ENCODE results near the gene PSMD14. TPM values are rescaled to one million over a fixed set of nuclear protein-coding genes. Genes with fewer than 3 reads are reported as not detected.

PSMD14 gene
- total and polyA plus RNA-seq, 2 experiments from 2014 or later, result 70.2 to 71.0 TPM

DNA sequence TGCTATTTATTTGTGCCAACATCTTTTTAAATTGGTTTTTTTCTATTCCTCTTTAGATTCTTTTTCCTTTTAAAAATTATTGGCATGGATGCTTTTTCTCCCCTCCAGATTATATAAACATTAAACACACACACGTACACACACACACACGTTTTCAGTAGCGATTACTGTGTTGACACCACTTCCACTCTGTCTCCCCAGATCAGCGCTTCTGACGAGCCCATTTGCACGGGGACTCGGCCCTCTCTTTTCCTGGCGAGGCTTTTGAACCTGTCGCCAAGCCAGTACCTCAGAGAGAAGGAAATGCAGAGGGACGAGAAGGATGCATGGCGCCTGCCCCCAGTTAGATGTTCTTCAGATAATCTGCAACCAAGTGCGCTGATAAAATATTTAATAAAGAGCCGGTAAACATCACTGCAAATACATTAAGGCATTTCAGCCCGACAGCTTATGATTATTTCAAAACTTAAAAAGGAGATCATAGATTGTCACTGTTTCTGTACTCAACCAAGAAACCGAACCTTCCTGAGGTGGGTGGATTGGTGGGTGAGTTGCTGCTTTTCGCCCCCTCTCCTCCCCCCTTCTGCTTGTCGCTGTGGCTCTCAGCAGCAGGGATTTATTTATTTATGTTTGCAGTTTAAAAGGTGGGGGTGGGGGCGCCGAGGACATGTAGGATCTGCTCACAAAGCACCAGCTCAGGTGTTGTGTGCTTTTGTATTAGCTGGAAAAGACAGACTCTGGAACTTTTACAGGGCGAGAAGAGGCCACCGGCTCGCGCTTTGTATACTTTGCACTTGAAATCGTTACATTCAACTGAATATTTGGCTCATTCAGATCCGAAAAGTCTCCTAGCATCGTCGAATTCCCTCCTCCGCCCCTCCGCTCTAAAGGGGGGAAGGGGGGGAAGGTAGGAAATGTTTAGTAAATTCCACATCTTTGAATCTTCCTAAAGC, 107.1 kb downstream of the PSMD14 start:
- Histone ChIP-seq H3K27ac (no peak overlapping the region), H3K4me2 (peak overlapping the region; percentile 94), H4K20me1 (ENCODE audit: insufficient read depth, poor library complexity, severe bottlenecking) (no peaks in the 10 kb centered on the region), H3K4me3 (peak overlapping the region; percentile 35), H3K9me2 (replicated peaks; ENCODE audit: insufficient read depth) (no peaks in the 10 kb centered on the region), H3K4me1 (ENCODE audit: insufficient read depth) (peaks cover 18% of the 10 kb centered on the region), H3K79me2 (no peaks in the 10 kb centered on the region), H2AFZ (peak overlapping the region; percentile 13), H3K27me3 (peaks cover 78% of the 10 kb centered on the region), H3K36me3 (replicated peaks; ENCODE audit: insufficient read depth, low read depth) (no peaks in the 10 kb centered on the region), H3K9me3 (ENCODE audit: low read depth) (no peaks in the 10 kb centered on the region)
- TF ChIP-seq EZH2phosphoT487 (IDR thresholded peaks at IDR 0.05; ENCODE audit: low read depth, severe bottlenecking, unreplicated experiment) (peak; percentile 21), CTCF (IDR thresholded peaks at IDR 0.05; ENCODE audit: poor library complexity) (no peak), EZH2 (IDR thresholded peaks at IDR 0.05; ENCODE audit: borderline replicate concordance) (peak; percentile 81)
- 4% methylated on average over 29 of the region's 29 CpGs for WGBS (ENCODE audit: low lambda C conversion rate, missing lambda C conversion rate)
- no peak for DNase-seq (ENCODE audit: low spot score)

DNA sequence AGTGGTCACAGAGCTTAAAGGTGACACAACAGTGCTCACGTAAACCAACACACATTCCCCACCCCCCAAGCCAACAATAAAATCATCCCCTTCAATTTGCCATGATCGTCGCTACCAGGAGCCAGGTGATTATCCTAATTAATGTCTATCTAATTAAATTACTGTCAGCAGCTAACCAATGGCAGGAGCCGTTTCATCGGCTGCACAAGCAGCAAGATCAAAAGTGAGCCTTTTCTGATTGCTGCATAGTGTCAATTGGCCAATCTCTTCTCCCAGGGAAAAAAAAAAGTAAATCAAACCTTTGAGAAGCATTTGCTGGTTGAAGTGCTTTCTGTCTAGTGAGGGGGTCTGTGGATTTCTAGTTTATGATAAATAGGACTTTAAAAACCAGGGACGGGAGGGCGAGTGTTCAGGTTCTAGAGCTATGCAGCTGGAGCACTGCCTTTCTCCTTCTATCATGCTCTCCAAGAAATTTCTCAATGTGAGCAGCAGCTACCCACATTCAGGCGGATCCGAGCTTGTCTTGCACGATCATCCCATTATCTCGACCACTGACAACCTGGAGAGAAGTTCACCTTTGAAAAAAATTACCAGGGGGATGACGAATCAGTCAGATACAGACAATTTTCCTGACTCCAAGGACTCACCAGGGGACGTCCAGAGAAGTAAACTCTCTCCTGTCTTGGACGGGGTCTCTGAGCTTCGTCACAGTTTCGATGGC, 107.9 kb downstream of the PSMD14 start, which contains the start of gene TBR1:
Gene TBR1, plus strand, starts transcription at position 311 of the 721 bp plus-strand sequence. Its CDS starts 114 bp downstream, at position 425.
- Histone ChIP-seq H3K9me2 (replicated peaks; ENCODE audit: insufficient read depth) (no peaks in the 10 kb centered on the region), H3K27me3 (peaks cover 86% of the 10 kb centered on the region), H3K27ac (no peak within 1 kb of the TSS), H2AFZ (peak within 1 kb of the TSS; percentile 13), H3K4me1 (ENCODE audit: insufficient read depth) (peaks cover 18% of the 10 kb centered on the region), H3K36me3 (replicated peaks; ENCODE audit: insufficient read depth, low read depth) (no peaks in the 10 kb centered on the region), H3K79me2 (no peaks in the 10 kb centered on the region), H3K4me2 (peak within 1 kb of the TSS; percentile 94), H4K20me1 (ENCODE audit: insufficient read depth, poor library complexity, severe bottlenecking) (no peaks in the 10 kb centered on the region), H3K9me3 (ENCODE audit: low read depth) (no peaks in the 10 kb centered on the region), H3K4me3 (no peak within 1 kb of the TSS)
- 8% methylated on average over 16 of the region's 16 CpGs for WGBS (ENCODE audit: low lambda C conversion rate, missing lambda C conversion rate)
- DNase-seq (ENCODE audit: low spot score), result no peak
- TF ChIP-seq EZH2phosphoT487 (IDR thresholded peaks at IDR 0.05; ENCODE audit: low read depth, severe bottlenecking, unreplicated experiment) (no peak), CTCF (IDR thresholded peaks at IDR 0.05; ENCODE audit: poor library complexity) (no peak), EZH2 (IDR thresholded peaks at IDR 0.05; ENCODE audit: borderline replicate concordance) (no peak)

DNA sequence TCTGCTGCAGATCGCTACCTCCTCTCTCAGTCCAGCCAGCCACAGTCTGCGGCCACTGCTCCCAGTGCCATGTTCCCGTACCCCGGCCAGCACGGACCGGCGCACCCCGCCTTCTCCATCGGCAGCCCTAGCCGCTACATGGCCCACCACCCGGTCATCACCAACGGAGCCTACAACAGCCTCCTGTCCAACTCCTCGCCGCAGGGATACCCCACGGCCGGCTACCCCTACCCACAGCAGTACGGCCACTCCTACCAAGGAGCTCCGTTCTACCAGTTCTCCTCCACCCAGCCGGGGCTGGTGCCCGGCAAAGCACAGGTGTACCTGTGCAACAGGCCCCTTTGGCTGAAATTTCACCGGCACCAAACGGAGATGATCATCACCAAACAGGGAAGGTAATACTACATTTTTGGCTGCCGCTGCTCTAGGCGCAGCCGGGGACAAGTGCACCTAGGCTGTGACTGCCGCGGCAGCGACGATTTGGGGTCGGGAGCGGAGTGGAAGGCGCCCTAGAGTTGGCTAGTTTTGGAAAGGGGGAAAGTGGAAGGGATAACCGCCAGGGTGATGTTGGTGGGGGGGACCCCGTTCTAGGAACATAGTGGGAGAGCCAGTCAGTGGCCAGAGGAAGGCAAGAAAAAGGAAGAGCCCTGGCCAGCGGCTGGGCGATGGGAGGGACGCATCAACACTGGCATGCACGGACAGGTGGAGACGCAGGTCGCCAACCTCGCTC, 108.6 kb downstream of the PSMD14 start:
- Histone ChIP-seq H3K27ac (no peak overlapping the region), H2AFZ (no peak overlapping the region), H3K4me2 (peak overlapping the region; percentile 94), H4K20me1 (ENCODE audit: insufficient read depth, poor library complexity, severe bottlenecking) (no peaks in the 10 kb centered on the region), H3K79me2 (no peaks in the 10 kb centered on the region), H3K4me3 (no peak overlapping the region), H3K9me3 (ENCODE audit: low read depth) (no peaks in the 10 kb centered on the region), H3K9me2 (replicated peaks; ENCODE audit: insufficient read depth) (no peaks in the 10 kb centered on the region), H3K4me1 (ENCODE audit: insufficient read depth) (peaks cover 18% of the 10 kb centered on the region), H3K27me3 (peaks cover 93% of the 10 kb centered on the region), H3K36me3 (replicated peaks; ENCODE audit: insufficient read depth, low read depth) (no peaks in the 10 kb centered on the region)
- TF ChIP-seq EZH2 (IDR thresholded peaks at IDR 0.05; ENCODE audit: borderline replicate concordance) (peak; percentile 97), CTCF (IDR thresholded peaks at IDR 0.05; ENCODE audit: poor library complexity) (no peak), EZH2phosphoT487 (IDR thresholded peaks at IDR 0.05; ENCODE audit: low read depth, severe bottlenecking, unreplicated experiment) (peak; percentile 81)
- no peak for DNase-seq (ENCODE audit: low spot score)
- WGBS (ENCODE audit: low lambda C conversion rate, missing lambda C conversion rate), result 2% methylated on average over 34 of the region's 41 CpGs
